ENCODE results near the gene ENPP6.
"Not testable (repeated sequence)": the region's sequence is repeated elsewhere in the genome, so short reads cannot be mapped to it uniquely, and the experiment has no call there.

ENPP6 gene

DNA sequence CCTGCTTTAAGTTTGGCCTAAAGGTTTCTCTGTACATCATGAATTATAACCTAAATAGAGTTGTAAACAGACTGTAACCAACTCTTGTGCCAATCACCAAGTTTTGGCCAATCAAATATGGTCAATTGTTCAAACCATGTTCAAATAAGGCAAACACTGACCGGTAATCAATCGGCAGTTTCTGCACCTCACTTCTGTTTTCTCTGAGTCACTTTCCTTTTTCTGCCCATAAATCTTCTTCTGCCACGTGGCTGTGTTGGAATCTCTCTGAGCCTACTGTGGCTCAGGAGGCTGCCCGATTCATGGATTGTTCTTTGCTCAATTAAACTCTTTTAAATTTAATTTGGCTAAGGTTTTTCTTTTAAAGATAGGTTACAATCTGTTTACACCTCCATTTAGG, 16.5 kb upstream of the ENPP6 start:
- DNase-seq: no peak

DNA sequence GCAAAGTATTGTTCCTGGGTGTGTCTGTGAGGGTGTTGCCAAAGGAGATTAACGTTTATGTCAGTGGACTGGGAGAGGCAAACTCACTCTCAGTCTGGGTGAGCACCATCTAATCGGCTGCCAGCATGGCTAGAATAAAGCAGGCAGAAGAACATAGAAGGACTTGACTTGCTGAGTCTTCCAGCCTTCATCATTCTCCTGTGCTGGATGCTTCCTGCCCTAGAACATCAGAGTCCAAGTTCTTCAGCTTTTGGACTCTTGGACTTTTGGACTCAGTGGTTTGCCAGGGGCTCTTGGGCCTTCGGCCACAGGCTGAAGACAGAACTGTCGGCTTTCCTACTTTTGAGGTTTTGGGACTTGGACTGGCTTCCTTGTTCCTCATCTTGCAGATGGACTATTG, 15.3 kb upstream of the ENPP6 start:
- no peak for DNase-seq

DNA sequence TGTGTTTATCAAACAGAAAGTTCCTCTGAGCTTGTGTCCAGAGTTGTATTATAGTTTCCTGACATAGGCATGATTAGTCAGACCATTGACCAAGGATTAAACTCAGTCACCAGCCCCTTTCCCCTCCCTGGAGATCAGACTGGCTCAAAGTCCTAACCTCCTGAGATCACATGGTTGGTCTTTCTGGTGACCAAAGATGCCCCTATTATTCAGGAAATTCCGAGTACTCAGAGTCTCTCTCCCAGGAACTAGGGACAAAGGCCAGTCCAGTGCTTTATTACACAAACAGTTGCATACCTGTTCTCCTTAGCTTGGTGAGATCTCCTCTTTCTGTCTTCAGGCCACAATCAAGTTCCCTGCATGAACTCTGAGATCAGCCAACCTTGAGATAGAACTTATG, 14.5 kb upstream of the ENPP6 start:
- DNase-seq: no peak

DNA sequence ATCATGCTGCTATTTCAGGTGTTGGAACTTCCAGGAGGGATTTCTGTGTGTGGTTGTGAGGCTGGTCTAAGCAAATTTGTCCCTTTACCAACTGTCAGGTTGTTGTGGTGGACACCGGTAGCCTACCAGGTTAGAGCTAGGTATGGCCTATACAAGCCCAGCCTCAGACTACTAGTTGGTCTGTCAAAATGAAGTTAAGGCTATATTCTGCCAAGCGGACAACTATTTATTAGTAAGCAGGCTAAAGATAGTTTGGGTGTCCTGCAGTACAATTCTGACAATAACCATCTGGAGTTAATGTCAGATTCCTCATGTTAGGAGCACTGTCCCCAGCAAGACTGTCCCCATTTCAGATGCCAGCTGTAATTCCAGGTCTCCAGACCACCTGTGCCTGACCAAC, 13.9 kb upstream of the ENPP6 start:
- no peak for DNase-seq

DNA sequence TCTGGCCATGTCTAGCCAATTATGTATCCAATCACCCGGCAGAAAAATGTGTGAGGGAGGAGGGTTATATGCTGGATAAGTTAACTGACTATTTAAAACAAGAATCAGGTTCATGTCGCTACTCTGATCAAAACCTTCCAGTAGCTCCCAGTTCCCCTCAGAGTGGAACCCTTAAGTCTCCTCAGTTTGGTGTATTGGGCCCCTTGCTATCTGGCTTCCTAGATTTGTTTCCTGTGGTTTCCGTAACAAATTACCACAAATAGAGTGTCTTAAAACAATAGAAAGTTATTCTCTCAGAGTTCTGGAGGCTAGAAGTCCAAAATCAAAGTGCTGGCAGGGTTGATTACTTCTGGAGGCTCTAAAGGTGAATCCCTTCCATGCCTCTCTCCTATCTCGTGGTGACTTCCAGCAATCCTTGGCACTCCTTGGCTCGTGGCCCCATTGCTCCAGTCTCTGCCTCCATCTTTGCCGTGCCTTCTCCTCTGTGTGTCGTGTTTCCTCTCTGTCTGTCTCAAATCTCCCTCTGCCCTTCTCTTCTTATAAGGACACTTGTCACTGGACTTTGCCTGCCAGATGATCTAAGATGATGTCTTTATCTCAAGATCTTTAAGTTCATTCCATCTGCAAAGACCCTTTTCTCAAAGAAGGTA, 10.5 kb upstream of the ENPP6 start:
- DNase-seq: no peak

DNA sequence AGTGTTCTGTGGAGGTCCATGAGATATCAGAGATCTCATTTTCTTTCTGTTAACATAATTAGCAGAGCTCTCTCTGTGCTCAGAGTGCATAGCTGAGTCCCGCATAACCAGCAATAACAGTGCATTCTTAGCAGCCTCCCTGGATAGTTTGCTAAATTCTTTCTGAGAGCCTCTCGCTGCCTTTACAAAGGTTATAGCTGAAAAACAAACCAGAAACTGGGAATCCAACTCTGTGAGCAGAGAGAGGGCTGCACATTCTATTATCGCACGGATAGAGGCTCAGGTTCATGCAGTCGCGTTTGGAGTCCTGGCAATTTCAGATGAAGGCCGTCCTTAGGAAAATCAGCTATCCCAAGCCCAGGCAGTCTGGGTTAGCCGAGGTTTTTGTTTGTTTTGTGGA, 1.2 kb downstream of the ENPP6 start:
- DNase-seq: no peak

DNA sequence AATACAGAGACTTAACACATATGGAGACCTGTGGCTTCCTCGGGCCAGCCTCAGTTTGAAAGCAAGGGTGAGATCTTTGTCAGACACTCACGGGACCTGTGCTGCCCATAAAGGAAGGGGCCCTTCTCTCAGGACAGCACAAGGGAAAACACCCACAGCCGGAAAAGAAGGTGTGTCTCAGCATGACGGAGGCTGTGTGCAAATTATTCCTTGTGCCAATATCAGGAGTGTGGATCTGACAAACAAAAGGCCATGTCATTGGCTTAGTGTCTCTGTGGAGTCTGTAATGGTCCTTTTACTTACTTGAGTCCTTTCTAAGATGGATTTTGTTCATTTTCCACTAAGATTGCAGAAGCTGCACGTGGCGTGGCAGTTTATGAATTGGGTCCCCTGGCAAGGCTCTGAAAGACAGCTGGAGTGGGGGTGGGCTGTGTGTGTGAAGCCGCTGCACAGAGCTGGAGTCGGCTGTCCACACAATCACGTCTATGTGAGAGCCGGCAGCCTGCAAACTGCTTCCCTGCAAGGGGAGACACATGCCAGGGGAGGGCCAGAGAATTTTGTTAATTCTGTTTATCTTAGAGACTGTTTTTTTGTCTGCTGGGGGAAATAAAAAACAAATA, 1.9 kb downstream of the ENPP6 start:
- DNase-seq: no peak

DNA sequence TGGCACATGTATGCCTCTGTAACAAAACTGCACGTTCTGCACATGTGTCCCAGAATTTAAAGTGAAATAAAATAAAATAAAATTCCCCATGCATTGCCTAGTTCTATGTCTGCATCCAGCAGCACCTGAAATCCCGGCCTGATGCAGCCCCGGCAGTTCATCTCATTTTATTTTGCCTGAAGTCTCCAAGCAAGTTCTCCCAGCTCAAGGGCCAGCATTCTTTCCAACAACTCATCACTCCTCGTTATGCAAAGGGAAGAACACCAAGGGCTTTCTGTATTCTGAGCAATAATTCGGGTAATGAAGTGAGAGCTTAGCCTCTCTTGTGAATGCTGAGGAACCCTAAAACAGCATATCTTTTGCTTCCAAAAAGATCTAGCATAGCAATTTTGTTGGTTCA, 2.7 kb downstream of the ENPP6 start:
- no peak for DNase-seq

DNA sequence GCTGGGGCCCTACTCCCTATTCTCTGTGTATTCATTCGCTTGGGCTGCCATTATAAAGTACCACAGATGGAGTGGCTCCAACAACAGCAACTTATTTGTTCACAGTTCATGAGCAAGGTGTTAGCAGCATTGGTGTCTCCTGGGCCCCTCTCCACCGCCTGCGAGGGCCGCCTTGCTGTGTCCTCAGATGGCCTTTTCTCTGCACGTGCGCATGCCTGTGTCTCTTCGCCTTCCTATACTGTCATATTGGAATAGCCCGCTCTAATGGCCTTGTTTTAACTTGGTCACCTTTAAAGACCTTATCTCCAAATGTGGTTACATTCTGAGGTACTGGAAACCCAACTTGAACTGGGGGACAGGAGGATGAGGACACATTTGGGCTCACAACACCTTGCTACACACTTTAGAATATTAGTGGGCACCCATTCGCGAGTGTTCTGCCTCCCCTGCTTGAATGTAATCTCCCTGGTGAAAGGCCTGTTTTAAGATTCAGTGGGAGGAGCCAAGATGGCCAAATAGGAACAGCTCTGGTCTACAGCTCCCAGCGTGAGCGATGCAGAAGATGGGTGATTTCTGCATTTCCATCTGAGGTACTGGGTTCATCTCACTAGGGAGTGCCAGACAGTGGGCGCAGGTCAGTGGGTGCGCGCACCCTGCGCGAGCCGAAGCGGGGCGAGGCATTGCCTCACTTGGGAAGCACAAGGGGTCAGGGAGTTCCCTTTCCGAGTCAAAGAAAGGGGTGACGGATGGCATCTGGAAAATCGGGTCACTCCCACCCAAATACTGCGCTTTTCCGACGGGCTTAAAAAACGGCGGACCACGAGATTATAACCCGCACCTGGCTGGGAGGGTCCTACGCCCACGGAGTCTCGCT, 9.7 kb downstream of the ENPP6 start:
- not testable (repeated sequence) for DNase-seq

DNA sequence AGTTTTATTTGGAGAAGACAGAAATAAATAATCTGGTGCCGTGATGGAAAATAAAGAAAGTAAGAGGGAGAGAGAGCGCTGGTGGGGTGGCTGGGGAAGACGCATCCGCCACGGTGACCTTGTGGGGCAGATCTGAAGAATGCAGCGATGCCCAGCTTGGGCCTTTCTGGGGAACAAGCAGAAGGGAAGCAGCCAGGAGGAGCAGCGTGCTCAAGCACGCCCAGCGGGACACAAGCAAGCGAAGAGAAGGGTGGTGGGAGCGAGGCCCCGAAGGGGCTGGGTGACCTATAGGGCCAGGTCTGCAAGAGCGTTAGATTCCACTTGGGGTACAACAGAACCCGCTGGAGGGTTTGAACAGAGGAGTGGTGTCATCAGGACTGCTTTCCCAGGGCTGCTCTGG, 12.4 kb downstream of the ENPP6 start:
- no peak for DNase-seq

DNA sequence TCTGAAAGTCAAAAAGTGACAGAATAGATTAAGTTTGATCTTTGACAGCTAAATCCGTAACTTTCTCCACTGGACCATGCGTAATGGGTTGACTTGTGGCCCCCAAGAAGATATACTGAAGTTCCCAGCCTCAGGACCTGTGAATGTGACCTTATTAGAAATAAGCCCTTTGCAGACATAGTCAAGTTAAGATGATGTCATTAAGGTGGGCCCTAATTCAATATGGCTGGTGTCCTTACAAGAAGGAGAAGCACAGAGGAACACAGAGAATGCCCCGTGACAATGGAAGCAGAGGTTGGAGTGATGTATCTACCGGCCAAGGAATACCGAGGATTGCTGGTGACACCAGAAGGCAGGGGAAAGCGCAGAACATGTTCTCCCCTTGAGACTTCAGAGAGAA, 14.4 kb downstream of the ENPP6 start:
- no peak for DNase-seq

DNA sequence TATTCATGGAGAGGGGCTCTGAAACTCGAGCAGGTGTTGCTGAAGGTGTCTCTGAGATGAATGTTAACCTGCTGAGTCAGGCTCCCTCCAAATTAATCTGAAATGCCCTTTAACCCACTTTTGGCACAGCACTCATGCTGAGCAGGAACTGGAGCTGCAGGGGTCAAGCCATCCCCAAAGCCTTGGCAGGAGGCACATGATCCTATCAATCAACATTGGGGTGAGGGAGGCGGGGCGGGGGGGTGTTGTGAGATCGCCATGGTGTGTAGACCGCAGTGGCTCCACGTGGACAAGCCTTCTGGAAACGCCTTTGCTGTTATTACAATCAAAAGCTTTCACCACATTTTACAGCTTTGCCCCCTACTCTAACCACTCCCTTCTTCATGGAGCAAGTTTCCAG, 16.5 kb downstream of the ENPP6 start:
- DNase-seq: no peak

DNA sequence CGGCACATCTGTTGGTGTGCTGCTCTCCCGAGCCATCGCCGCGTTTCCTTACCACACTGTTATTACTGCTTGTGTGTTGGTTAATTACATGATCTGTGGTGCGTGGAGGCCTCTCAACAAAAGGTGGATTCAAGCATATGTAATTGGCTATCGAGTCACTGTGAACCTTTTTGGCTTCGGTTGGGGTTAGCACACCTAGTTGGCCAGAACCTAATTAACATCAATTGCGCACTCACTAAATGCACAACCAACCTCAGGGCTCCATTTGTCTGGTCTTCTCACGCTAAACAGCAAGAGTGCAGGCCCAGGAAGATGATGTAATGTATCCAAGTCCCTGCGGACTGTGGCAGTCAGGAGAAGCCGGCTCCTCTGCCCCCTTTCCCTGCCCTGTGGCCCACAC, 17.4 kb downstream of the ENPP6 start:
- no peak for DNase-seq

DNA sequence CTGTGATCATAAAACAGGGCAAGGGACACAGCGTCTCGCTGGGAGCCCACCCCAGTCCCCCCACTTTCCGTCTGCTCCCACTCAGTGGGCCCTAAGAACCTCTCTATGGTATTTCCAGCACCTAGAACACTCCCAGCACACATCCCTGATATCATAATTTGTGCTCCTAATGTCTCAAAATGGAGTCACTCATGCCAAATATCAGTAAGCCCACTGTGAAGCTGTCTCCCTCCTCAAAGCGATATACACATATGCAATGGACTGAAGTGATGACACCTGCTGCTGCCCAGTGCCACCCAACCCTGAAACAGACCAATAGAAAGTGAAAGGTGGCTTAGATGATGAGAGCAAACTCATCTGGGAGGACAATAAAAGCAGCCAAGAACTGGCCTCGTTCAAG, 17.9 kb downstream of the ENPP6 start:
- no peak for DNase-seq

DNA sequence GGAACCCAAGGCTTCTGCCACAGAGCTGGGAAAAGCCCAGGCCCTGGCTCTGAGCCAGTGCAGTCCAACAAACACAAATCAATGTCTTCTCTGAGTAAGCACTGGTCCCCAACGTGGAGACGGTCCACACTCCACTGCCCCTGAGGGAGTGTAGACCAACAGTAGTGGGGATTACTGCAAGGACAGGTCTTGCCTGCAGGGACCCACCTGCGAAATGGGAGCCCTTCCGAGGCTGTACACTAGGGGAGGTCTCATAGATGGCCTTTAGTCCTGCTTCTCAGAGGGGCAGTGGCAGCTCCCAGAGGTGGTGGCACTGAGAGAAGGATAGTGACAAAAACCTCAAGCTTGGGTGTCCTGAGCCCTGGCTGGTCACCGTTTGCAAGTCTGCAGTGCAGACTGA, 19.5 kb downstream of the ENPP6 start:
- DNase-seq: no peak

DNA sequence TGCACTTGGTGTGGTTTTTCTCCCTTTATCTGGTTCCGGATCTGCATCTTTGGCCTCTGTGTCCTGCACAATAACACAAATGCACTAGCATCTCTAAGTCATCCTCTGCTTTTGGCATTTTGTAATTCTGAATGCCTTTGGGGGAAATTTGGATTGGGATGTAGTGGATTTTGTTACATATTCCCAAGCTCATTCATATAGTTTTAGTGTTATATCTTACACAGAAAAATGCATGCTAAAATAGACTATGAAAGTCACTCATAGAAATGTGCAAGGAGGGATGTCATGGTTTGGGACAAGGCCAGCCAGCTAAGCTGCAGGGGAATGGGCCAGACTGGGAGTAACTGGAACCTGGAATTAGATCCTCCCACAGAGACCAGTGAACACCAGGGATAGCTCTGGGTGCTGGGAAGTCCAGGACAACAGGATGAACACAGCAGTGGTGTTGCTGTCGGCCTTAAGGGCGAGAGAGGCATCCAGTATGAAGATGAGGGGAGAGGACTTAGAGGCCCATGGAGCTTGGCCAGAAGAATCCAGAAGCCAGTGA, 20.1 kb downstream of the ENPP6 start:
- DNase-seq: no peak

DNA sequence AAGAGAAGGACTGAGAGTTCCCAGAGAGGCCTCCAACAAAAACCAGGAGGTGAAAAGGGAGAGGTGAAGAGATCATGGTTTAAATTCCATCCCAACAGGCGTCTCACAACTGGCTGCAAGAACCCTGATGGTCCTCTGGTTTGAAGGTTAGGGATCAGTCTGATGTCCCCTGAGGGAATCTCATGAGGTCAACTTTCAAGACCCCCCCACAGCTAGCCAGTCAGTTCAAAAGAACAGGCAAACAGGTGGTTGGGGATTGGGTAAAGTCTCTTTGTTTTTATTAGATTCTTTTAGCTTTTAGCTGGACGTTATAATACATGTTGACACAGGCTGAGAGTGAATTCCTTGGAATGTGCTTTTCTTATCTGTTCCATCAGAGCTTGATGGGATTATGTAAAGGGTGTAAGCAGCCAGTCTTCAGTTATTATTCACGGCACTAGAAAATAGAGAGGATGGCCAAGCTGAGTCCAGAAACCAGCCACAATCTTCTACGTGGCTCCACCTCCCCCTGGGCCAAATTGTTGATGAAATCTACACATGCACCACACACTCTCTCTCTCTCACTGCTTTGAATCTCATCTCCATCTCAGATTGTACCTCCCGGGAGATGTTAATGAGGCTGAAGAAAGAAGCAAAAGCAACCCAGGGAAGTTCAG, 20.8 kb downstream of the ENPP6 start:
- DNase-seq: no peak

DNA sequence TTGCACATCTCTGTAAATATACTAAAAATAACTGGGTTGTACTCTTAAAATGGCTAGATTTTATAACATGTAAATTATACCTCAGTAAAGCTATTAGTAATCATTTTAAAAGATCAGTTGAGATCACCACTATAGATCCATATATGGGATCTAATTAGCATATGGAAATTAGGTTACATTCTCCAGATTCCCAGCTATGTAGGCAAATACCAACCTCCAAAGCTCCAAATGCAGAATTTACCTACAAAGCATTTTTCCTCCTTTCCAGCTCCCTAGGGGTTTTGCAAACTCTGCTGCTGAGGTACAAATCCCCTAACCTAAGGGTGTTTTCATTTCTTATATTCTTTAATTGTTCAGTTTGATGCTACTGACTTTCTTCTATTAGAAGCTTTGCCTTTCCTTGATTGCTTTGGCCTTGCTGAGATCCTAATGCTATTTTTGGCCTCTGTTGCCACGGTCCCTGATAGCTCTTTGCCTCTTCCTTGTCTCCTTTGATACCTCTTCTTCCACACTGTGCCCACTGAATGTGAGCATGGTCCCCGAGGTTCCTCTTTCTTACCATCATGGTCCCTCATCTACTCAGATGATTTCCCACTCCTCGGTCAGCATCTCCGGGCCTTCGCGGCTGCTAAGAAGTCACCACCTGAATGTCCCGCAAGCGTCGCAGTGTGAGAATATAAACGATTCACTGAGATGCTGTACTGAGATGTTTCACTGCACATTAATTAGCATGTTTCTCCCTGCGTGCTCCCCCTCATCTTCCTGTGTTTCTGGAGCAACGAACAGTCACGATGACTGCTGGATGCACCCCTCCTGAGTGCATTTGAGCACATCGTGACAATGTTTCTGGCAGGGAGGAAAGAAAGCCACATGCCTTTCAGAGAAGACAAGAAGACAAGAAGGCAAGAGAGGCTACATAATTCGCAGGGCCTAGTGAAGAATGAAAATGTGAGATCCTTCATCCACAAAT, 23.8 kb downstream of the ENPP6 start:
- no peak for DNase-seq

DNA sequence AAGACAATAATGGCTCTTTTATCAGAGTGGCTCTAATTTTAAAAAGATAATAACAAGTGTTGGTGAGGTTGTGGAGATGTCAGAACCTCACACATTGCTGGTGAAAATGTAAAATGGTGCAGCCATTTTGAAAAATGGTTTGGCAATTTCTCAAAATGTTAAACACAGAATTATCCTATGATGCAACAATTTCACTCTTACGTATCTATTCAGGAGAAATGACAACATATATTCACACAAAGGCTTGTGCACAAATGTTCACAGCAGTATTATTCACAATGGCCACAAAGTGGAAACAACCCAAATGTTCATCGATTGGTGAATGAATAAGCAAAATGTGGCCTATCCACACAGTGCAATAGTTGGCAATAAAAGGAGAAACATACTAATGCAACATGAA, 24.7 kb downstream of the ENPP6 start:
- DNase-seq: no peak

DNA sequence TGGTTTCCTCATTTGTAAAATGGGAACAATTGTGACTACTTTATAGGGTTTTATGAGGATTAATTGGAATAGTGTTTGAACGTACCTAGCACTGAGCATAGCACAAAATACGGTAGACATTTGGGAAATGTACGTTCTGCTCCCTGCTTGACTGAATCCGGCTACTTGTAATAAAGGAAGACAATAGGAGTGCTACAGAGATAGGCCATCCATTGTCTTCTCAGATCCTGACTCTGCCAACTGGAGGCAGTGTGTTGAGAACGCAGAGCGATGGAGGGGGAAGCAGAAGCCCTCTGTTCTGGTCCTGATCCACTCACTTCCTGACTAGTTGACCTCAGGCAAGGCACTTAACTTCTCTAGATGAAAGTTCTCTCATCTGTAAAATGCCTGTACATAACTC, 26.4 kb downstream of the ENPP6 start:
- DNase-seq: no peak

DNA sequence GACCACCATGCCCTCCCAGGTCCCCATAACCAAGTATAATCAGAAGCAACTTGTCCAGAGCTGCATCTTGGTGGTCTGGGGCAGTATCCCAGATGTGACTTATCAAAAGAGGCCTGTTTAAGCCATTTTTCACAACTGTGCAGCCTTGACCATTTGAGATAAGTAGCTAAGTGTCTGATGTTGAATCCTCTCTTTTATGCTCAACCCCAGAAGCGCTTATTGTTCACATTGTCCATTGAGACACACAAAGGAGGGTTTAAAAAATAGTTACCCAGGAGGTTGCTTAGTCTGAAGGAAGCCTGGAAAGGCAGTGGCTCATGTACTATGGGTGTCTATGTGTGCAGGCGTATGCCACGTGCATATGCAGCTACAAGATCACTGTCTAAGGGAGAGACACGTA, 27.0 kb downstream of the ENPP6 start:
- no peak for DNase-seq

DNA sequence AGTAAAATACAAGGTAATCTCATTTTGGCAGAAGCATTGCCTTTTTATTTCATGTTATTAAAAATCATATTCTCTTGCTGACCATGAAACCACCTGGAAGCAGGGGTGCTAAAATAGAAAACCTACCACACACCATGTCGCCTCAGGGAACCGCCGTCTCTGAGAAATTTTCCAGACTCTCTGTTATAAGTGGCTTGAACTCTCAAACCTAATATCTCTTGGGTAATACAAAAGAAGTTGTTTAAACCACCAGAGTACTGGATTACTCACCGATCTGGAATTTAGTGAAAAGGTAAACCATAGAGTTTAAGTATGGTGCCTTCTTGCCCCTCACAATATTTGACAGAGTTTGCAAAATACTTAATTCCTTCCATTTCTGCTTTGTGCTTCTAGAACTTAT, 27.7 kb downstream of the ENPP6 start:
- DNase-seq: no peak

Data from cortex of kidney (tissue), 1 donor.